Measurements from ENCODE around the gene MFAP2. TPM values are rescaled to one million over a fixed set of nuclear protein-coding genes. Genes with fewer than 3 reads are reported as not detected.

The MFAP2 gene
- total RNA-seq, 1 experiment from 2014 or later = 12.9 TPM

DNA sequence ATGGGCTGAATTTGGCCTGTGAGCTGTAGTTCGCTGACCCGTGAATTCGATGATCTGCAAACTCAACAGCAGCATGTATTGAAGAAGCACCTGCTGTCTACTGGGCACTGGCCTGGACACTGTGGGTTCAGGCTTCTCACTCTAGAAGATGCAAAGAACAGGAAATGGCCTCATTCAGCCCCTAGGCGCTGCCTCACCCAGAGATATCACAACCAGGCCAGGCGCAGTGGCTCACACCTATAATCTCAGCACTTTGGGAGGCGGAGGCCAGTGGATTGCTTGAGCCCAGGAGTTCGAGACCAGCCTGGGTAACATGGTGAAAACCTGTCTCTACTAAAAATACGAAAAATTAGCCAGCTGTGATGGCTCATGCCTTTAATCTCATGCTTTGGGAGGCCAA is 23.6 kb downstream of the MFAP2 start:
- ATAC-seq (no peak), DNase-seq (ENCODE audit: low read depth, low spot score) (no peak)
- Histone ChIP-seq H3K27me3 (ENCODE audit: control insufficient read depth, insufficient read depth, low read length) (no peaks in the 10 kb centered on the region), H3K4me1 (ENCODE audit: control insufficient read depth, insufficient read depth, low read length) (peaks cover 5% of the 10 kb centered on the region), H3K27ac (ENCODE audit: low read length) (no peak overlapping the region), H3K4me3 (ENCODE audit: low read depth in 2 of 2, low read length in 2 of 2) (no peak overlapping the region), H3K36me3 (ENCODE audit: control insufficient read depth, insufficient read depth, low read length) (no peaks in the 10 kb centered on the region; the same call in 1 of the 2 replicates), H3K9me3 (ENCODE audit: control insufficient read depth, insufficient read depth, low read depth, low read length) (no peaks in the 10 kb centered on the region)
- TF ChIP-seq TCF7L2 (IDR thresholded peaks at IDR 0.05; ENCODE audit: low read depth, low read length) (no peak), POLR2AphosphoS5 (IDR thresholded peaks at IDR 0.05; ENCODE audit: low read depth, low read length) (no peak), SIN3A (IDR thresholded peaks at IDR 0.05; ENCODE audit: borderline replicate concordance, insufficient read depth, low read depth, low read length) (no peak)
- TF ChIP-seq, protein P1, sequence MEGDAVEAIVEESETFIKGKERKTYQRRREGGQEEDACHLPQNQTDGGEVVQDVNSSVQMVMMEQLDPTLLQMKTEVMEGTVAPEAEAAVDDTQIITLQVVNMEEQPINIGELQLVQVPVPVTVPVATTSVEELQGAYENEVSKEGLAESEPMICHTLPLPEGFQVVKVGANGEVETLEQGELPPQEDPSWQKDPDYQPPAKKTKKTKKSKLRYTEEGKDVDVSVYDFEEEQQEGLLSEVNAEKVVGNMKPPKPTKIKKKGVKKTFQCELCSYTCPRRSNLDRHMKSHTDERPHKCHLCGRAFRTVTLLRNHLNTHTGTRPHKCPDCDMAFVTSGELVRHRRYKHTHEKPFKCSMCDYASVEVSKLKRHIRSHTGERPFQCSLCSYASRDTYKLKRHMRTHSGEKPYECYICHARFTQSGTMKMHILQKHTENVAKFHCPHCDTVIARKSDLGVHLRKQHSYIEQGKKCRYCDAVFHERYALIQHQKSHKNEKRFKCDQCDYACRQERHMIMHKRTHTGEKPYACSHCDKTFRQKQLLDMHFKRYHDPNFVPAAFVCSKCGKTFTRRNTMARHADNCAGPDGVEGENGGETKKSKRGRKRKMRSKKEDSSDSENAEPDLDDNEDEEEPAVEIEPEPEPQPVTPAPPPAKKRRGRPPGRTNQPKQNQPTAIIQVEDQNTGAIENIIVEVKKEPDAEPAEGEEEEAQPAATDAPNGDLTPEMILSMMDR (IDR thresholded peaks at IDR 0.05) = no peak
- TF ChIP-seq, protein P2, sequence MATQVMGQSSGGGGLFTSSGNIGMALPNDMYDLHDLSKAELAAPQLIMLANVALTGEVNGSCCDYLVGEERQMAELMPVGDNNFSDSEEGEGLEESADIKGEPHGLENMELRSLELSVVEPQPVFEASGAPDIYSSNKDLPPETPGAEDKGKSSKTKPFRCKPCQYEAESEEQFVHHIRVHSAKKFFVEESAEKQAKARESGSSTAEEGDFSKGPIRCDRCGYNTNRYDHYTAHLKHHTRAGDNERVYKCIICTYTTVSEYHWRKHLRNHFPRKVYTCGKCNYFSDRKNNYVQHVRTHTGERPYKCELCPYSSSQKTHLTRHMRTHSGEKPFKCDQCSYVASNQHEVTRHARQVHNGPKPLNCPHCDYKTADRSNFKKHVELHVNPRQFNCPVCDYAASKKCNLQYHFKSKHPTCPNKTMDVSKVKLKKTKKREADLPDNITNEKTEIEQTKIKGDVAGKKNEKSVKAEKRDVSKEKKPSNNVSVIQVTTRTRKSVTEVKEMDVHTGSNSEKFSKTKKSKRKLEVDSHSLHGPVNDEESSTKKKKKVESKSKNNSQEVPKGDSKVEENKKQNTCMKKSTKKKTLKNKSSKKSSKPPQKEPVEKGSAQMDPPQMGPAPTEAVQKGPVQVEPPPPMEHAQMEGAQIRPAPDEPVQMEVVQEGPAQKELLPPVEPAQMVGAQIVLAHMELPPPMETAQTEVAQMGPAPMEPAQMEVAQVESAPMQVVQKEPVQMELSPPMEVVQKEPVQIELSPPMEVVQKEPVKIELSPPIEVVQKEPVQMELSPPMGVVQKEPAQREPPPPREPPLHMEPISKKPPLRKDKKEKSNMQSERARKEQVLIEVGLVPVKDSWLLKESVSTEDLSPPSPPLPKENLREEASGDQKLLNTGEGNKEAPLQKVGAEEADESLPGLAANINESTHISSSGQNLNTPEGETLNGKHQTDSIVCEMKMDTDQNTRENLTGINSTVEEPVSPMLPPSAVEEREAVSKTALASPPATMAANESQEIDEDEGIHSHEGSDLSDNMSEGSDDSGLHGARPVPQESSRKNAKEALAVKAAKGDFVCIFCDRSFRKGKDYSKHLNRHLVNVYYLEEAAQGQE (IDR thresholded peaks at IDR 0.05; ENCODE audit: insufficient read depth in 1 of 2, low read depth in 2 of 2, low read length in 1 of 2) = no peak
- ChIA-PET POLR2A (no interaction called here), CTCF (no interaction called here)
- intact Hi-C loops (cut with micrococcal nuclease; ENCODE audit: unreplicated experiment) (no loop called here), in situ Hi-C loops (cut with HindIII; ENCODE audit: low pct_unique_long_range_greater_than_20kb, low sequenced_read_pairs) (no loop called here)
- BruUV-seq (replicated peaks) = no TSS peak

DNA sequence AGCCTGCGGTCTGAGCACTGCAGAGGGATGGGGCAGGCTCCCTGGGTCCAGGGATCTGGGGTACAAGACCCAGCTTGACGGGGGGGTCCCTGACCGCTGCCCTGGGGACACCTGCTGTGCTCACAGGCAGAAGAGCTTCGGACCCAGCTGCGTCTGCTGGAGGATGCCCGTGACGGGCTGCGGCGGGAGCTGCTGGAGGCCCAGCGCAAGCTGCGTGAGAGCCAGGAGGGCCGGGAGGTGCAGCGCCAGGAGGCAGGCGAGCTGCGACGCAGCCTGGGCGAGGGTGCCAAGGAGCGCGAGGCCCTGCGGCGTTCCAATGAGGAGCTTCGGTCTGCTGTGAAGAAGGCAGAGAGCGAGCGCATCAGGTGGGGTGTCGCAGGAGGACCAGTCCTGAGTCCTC is 25.2 kb downstream of the MFAP2 start:
- intact Hi-C loops (cut with micrococcal nuclease; ENCODE audit: unreplicated experiment) = no loop called here
- no peaks in the 10 kb centered on the region; the same call in 1 of the 2 replicates for H3K36me3 ChIP-seq (ENCODE audit: control insufficient read depth, insufficient read depth, low read length)
- in situ Hi-C loops (cut with HindIII; ENCODE audit: low pct_unique_long_range_greater_than_20kb, low sequenced_read_pairs) = no loop called here
- no TSS peak for BruUV-seq (replicated peaks)
- H3K27me3 ChIP-seq (ENCODE audit: control insufficient read depth, insufficient read depth, low read length) = no peaks in the 10 kb centered on the region
- peaks cover 1% of the 10 kb centered on the region for H3K4me1 ChIP-seq (ENCODE audit: control insufficient read depth, insufficient read depth, low read length)
- no peak overlapping the region for H3K4me3 ChIP-seq (ENCODE audit: low read depth in 2 of 2, low read length in 2 of 2)
- TF ChIP-seq TCF7L2 (IDR thresholded peaks at IDR 0.05; ENCODE audit: low read depth, low read length) = no peak
- TF ChIP-seq, protein P1 (IDR thresholded peaks at IDR 0.05) = no peak
- TF ChIP-seq POLR2AphosphoS5 (IDR thresholded peaks at IDR 0.05; ENCODE audit: low read depth, low read length) = no peak
- no peak for TF ChIP-seq SIN3A (IDR thresholded peaks at IDR 0.05; ENCODE audit: borderline replicate concordance, insufficient read depth, low read depth, low read length)
- TF ChIP-seq, protein P2 (IDR thresholded peaks at IDR 0.05; ENCODE audit: insufficient read depth in 1 of 2, low read depth in 2 of 2, low read length in 1 of 2) = no peak
- H3K9me3 ChIP-seq (ENCODE audit: control insufficient read depth, insufficient read depth, low read depth, low read length) = no peaks in the 10 kb centered on the region
- POLR2A ChIA-PET = interaction anchor here (0.6 kb wide), 1 partner anchor 12 kb away, joined by 3 read pairs; no protein-coding TSS in a partner anchor
- CTCF ChIA-PET = interaction anchor here (0.6 kb wide), 1 partner anchor 96 kb away, joined by 5 read pairs; no protein-coding TSS in a partner anchor
- no peak overlapping the region for H3K27ac ChIP-seq (ENCODE audit: low read length)
- DNase-seq (ENCODE audit: low read depth, low spot score) (no peak), ATAC-seq (no peak)
